Memory B cell (primary cell): Measurements from ENCODE around the gene PPP1R13L.

Source experiments
- ATAC-seq: fragments of 150-1000 bp; cut with Tn5 transposase; 2 replicates; pipeline ENCODE4 v1.10.0; 2021; ENCODE audit warnings: low read depth, mild to moderate bottlenecking, moderate library complexity
- DNase-seq, 2 donors: peaks; one replicate each; pipeline ENCODE4 v3.0.0; 2022; ENCODE audit warnings: low spot score in 2 of 2
- H3K27ac Mint-ChIP-seq: one replicate; pipeline ENCODE4 v1.8.0; 2022; ENCODE audit warnings: mild to moderate bottlenecking, moderate library complexity, mixed read lengths
- H3K27me3 Mint-ChIP-seq: one replicate; pipeline ENCODE4 v1.8.0; 2022; ENCODE audit warnings: mixed read lengths
- H3K36me3 Mint-ChIP-seq: one replicate; pipeline ENCODE4 v1.8.0; 2022; ENCODE audit warnings: mild to moderate bottlenecking, mixed read lengths
- H3K4me1 Mint-ChIP-seq: one replicate; pipeline ENCODE4 v1.8.0; 2022; ENCODE audit warnings: mixed read lengths
- H3K4me3 Mint-ChIP-seq: one replicate; pipeline ENCODE4 v1.8.0; 2022; ENCODE audit warnings: mild to moderate bottlenecking, moderate library complexity, mixed read lengths
- H3K9me3 Mint-ChIP-seq: one replicate; pipeline ENCODE4 v1.8.0; 2022; ENCODE audit warnings: mixed read lengths

Gene PPP1R13L

GRCh38 chr19:45391346-45391745 is 13.5 kb downstream of the PPP1R13L start:
- no peaks in the 10 kb centered on the region for H3K36me3 Mint-ChIP-seq
- DNase-seq = no peak
- H3K4me3 Mint-ChIP-seq = no peak overlapping the region
- ATAC-seq = no peak
- peaks cover 3% of the 10 kb centered on the region for H3K4me1 Mint-ChIP-seq
- H3K27me3 Mint-ChIP-seq = peaks cover 7% of the 10 kb centered on the region
- H3K27ac Mint-ChIP-seq = no peak overlapping the region
- H3K9me3 Mint-ChIP-seq = no peaks in the 10 kb centered on the region

- H3K27ac Mint-ChIP-seq = no peak overlapping the region
- H3K4me3 Mint-ChIP-seq = no peak overlapping the region
- H3K9me3 Mint-ChIP-seq = no peaks in the 10 kb centered on the region
- peaks cover 2% of the 10 kb centered on the region for H3K4me1 Mint-ChIP-seq
- DNase-seq (no peak), ATAC-seq (peak; percentile 35)
- H3K36me3 Mint-ChIP-seq = peaks cover 2% of the 10 kb centered on the region
- peaks cover 14% of the 10 kb centered on the region for H3K27me3 Mint-ChIP-seq
Measured at GRCh38 chr19:45385392-45386221, 19.3 kb downstream of the PPP1R13L start.

GRCh38 chr19:45382426-45382825 is 22.4 kb downstream of the PPP1R13L start:
- no peak for ATAC-seq
- Mint-ChIP-seq H3K9me3 (no peaks in the 10 kb centered on the region), H3K27me3 (peaks cover 13% of the 10 kb centered on the region), H3K4me3 (no peak overlapping the region), H3K4me1 (peaks cover 2% of the 10 kb centered on the region), H3K36me3 (peaks cover 2% of the 10 kb centered on the region), H3K27ac (no peak overlapping the region)
- DNase-seq = no peak

- Mint-ChIP-seq H3K4me3 (no peak overlapping the region), H3K27me3 (peaks cover 5% of the 10 kb centered on the region), H3K9me3 (no peaks in the 10 kb centered on the region), H3K4me1 (peaks cover 2% of the 10 kb centered on the region), H3K27ac (no peak overlapping the region), H3K36me3 (peaks cover 2% of the 10 kb centered on the region)
- DNase-seq = no peak
- ATAC-seq = no peak
Measured at GRCh38 chr19:45380107-45380506, 24.8 kb downstream of the PPP1R13L start.

- DNase-seq = no peak
Measured at GRCh38 chr19:45376045-45376724, 28.7 kb downstream of the PPP1R13L start.

GRCh38 chr19:45370410-45371204 is 34.3 kb downstream of the PPP1R13L start, which contains the start of gene ERCC2:
Gene ERCC2 (minus strand): TSS chr19:45370573. CDS start chr19:45370540, 33 bp downstream.
- ATAC-seq (peak; percentile 98), DNase-seq (peak; percentile 99 to 100)
- peaks cover 2% of the 10 kb centered on the region for H3K36me3 Mint-ChIP-seq
- peaks cover 4% of the 10 kb centered on the region for H3K4me1 Mint-ChIP-seq
- H3K27me3 Mint-ChIP-seq = peaks cover 4% of the 10 kb centered on the region
- peak within 1 kb of the TSS; percentile 75 for H3K27ac Mint-ChIP-seq
- no peaks in the 10 kb centered on the region for H3K9me3 Mint-ChIP-seq
- H3K4me3 Mint-ChIP-seq = peak within 1 kb of the TSS; percentile 81

More at GRCh38 chr19:45376045-45376724, 28.7 kb downstream of the PPP1R13L start:
- ATAC-seq = no peak
- Mint-ChIP-seq H3K9me3 (no peaks in the 10 kb centered on the region), H3K27ac (no peak overlapping the region), H3K4me1 (no peaks in the 10 kb centered on the region), H3K4me3 (no peak overlapping the region), H3K36me3 (peaks cover 2% of the 10 kb centered on the region), H3K27me3 (peaks cover 4% of the 10 kb centered on the region)

GRCh38 chr19:45368737-45369340 is 36.0 kb downstream of the PPP1R13L start:
- H3K27ac Mint-ChIP-seq = no peak overlapping the region
- DNase-seq (no peak), ATAC-seq (no peak)
- H3K36me3 Mint-ChIP-seq = no peaks in the 10 kb centered on the region
- peak overlapping the region; percentile 47 for H3K4me3 Mint-ChIP-seq
- H3K4me1 Mint-ChIP-seq = peaks cover 4% of the 10 kb centered on the region
- H3K27me3 Mint-ChIP-seq = no peaks in the 10 kb centered on the region
- no peaks in the 10 kb centered on the region for H3K9me3 Mint-ChIP-seq

GRCh38 chr19:45368127-45368526 is 36.7 kb downstream of the PPP1R13L start:
- H3K4me1 Mint-ChIP-seq = peaks cover 4% of the 10 kb centered on the region
- DNase-seq = no peak
- no peaks in the 10 kb centered on the region for H3K27me3 Mint-ChIP-seq
- H3K9me3 Mint-ChIP-seq = no peaks in the 10 kb centered on the region
- no peak overlapping the region for H3K27ac Mint-ChIP-seq
- H3K36me3 Mint-ChIP-seq = no peaks in the 10 kb centered on the region
- H3K4me3 Mint-ChIP-seq = no peak overlapping the region
- ATAC-seq = no peak

- no peaks in the 10 kb centered on the region for H3K27me3 Mint-ChIP-seq
- no peaks in the 10 kb centered on the region for H3K9me3 Mint-ChIP-seq
- peaks cover 7% of the 10 kb centered on the region for H3K36me3 Mint-ChIP-seq
- H3K4me1 Mint-ChIP-seq = peaks cover 4% of the 10 kb centered on the region
- DNase-seq (no peak), ATAC-seq (no peak)
- no peak overlapping the region for H3K27ac Mint-ChIP-seq
- no peak overlapping the region for H3K4me3 Mint-ChIP-seq
Measured at GRCh38 chr19:45364696-45365095, 40.2 kb downstream of the PPP1R13L start.

GRCh38 chr19:45363861-45364459 is 40.9 kb downstream of the PPP1R13L start:
- DNase-seq (no peak), ATAC-seq (no peak)
- no peak overlapping the region for H3K4me3 Mint-ChIP-seq
- peaks cover 11% of the 10 kb centered on the region for H3K36me3 Mint-ChIP-seq
- H3K4me1 Mint-ChIP-seq = peaks cover 1% of the 10 kb centered on the region
- H3K27me3 Mint-ChIP-seq = no peaks in the 10 kb centered on the region
- no peak overlapping the region for H3K27ac Mint-ChIP-seq
- H3K9me3 Mint-ChIP-seq = no peaks in the 10 kb centered on the region

GRCh38 chr19:45362291-45362690 is 42.6 kb downstream of the PPP1R13L start:
- Mint-ChIP-seq H3K4me1 (no peaks in the 10 kb centered on the region), H3K27ac (no peak overlapping the region), H3K4me3 (no peak overlapping the region), H3K36me3 (peaks cover 13% of the 10 kb centered on the region), H3K27me3 (no peaks in the 10 kb centered on the region), H3K9me3 (no peaks in the 10 kb centered on the region)
- no peak for ATAC-seq
- no peak for DNase-seq

- no peak overlapping the region for H3K27ac Mint-ChIP-seq
- DNase-seq (no peak), ATAC-seq (no peak)
- no peak overlapping the region for H3K4me3 Mint-ChIP-seq
- no peaks in the 10 kb centered on the region for H3K4me1 Mint-ChIP-seq
- no peaks in the 10 kb centered on the region for H3K27me3 Mint-ChIP-seq
- no peaks in the 10 kb centered on the region for H3K9me3 Mint-ChIP-seq
- peaks cover 13% of the 10 kb centered on the region for H3K36me3 Mint-ChIP-seq
Measured at GRCh38 chr19:45361608-45362007, 43.3 kb downstream of the PPP1R13L start.

- H3K36me3 Mint-ChIP-seq = peaks cover 16% of the 10 kb centered on the region
- no peaks in the 10 kb centered on the region for H3K27me3 Mint-ChIP-seq
- H3K9me3 Mint-ChIP-seq = no peaks in the 10 kb centered on the region
- DNase-seq = no peak
- H3K4me3 Mint-ChIP-seq = no peak overlapping the region
- no peak overlapping the region for H3K27ac Mint-ChIP-seq
- no peak for ATAC-seq
- no peaks in the 10 kb centered on the region for H3K4me1 Mint-ChIP-seq
Measured at GRCh38 chr19:45358213-45358792, 46.6 kb downstream of the PPP1R13L start.
